GM12875 (cell line): ENCODE measurements around the gene TIE1.

Experiments used
- H3K4me3 ChIP-seq: one replicate; pipeline ENCODE4 v1.5.1; 2011; ENCODE audit warnings: low read depth, low read length, control low read depth
- TF ChIP-seq, protein P1 (sequence below): IDR thresholded peaks from 2 replicates; pipeline ENCODE4 v1.5.1; 2011; ENCODE audit warnings: low read depth, mild to moderate bottlenecking, control low read depth, inconsistent platforms, low read length, moderate library complexity, borderline replicate concordance; ENCODE audit not compliant: insufficient read depth

Gene TIE1

DNA sequence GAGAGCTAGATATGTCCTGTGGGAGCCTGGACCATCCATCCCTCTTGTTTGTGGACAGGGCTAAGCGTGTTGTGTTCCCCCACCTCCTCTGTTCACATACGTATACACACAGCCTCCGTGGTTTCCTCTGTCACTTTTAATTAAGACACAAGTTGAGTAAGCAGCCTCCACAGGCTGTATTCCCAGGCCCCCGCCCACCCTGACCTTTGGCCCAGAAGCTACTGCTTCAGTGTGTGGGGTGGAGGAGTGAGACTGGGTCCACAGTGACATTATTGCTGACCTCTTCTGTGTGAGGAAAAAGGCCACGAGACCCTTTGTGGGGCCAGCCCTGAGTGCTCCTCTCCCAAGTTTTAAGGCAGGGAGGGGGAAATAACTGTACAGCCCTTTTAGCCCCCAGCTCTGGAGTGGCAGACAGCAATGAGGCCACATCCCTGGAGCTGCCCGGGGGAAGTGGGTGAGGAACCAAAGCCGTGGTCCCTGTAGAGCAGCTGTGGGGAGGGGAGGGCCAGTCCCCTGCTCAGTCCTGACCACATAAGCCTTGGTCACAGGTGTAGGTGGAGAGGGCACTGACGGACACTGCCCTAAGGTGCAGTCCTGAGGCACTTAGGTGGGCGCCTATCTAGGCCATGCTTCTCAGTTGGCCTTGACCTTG lies 62.6 kb downstream of the TIE1 start:
- TF ChIP-seq, protein P1, sequence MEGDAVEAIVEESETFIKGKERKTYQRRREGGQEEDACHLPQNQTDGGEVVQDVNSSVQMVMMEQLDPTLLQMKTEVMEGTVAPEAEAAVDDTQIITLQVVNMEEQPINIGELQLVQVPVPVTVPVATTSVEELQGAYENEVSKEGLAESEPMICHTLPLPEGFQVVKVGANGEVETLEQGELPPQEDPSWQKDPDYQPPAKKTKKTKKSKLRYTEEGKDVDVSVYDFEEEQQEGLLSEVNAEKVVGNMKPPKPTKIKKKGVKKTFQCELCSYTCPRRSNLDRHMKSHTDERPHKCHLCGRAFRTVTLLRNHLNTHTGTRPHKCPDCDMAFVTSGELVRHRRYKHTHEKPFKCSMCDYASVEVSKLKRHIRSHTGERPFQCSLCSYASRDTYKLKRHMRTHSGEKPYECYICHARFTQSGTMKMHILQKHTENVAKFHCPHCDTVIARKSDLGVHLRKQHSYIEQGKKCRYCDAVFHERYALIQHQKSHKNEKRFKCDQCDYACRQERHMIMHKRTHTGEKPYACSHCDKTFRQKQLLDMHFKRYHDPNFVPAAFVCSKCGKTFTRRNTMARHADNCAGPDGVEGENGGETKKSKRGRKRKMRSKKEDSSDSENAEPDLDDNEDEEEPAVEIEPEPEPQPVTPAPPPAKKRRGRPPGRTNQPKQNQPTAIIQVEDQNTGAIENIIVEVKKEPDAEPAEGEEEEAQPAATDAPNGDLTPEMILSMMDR = no peak
- no peak overlapping the region for H3K4me3 ChIP-seq

DNA sequence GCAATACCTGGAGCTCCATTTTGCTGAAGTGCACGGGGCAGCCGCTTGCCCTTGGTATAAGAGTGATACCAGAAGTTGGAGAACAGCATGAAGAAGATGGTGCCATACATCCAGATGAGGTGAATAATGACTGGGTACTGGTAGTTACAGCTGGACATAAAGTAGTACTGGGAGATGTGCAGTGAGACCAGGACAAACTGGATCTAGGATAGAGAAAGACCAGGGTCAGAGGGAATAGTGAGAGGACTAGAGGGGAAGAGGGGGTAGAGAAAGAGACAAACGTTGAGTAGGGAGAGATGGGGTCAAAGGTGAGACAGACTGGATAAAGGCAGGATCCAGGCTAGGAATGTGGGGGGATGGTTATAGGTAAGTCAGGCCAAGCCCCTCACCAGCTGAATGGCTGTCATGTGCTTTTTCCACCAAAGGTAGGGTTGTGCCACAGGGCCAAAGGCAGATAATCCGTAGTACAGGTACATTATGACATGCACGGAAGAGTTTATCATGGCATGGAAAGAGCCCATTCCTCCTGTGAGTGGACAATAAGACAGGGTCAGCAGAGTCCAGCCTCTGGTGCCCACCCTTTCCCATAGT lies 63.2 kb downstream of the TIE1 start:
- no peak overlapping the region for H3K4me3 ChIP-seq
- TF ChIP-seq, protein P1 = no peak

DNA sequence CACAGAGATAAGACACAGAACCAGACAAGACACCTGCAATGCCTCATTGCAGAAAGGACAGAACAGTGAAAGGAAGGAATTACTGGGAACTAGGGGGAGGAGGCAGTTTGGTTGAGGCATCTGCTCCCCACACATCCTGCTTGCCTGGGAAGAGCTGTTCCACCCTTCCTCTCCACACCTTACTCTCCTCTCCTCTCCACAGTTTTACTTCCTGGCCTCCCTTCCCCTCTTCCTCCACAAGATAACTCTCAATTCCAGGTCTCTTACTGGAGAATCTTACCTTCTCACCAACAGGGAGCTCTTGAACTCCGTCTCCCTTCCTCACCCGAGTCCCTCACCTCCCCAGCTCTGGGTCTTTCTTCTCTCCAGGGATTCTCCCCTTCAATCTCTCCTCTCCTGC lies 64.9 kb downstream of the TIE1 start:
- TF ChIP-seq, protein P1 = no peak
- no peak overlapping the region for H3K4me3 ChIP-seq

DNA sequence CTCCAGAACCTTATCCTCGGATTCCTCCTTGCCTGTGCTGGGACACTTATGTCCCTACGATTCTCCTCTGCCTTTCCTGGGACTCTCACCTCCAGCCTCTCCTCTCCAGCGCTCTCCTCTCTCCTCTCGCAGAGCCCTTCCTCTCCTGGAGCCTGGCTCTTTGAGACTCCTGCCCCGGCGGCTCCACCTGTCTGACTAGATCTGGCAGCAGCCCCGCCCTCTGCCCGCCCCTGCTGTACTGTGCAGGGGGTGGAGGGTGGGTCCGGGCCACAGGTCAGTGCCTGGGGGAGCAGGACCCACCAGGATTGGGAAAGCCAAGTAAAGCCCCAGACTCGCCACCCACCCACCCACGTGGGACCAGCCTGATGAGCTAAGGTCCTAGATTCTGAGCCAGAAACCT lies 65.4 kb downstream of the TIE1 start:
- peak overlapping the region; percentile 91 for H3K4me3 ChIP-seq
- TF ChIP-seq, protein P1 = no peak

DNA sequence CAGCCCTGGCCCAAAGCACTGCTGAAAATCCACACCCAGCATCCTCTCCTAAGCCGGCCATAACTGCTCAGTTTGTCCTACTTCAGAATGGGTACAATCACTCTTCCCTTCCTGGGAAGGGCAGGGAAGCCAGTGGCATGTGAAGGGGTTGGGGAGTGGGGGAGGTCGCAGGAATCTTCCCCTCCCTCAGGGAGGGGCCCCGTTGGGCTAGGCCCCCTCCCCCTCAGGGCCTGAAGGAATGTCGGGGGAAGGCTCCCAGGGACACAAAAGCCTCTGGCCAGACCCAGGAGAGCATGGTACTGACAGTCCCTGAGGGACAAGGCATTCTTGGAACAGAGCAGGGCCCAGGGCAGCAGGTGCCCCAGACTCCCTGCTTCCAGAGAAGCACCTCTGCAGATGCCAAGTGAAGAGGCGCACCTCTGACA lies 65.8 kb downstream of the TIE1 start:
- H3K4me3 ChIP-seq = peak overlapping the region; percentile 91
- TF ChIP-seq, protein P1 = no peak

DNA sequence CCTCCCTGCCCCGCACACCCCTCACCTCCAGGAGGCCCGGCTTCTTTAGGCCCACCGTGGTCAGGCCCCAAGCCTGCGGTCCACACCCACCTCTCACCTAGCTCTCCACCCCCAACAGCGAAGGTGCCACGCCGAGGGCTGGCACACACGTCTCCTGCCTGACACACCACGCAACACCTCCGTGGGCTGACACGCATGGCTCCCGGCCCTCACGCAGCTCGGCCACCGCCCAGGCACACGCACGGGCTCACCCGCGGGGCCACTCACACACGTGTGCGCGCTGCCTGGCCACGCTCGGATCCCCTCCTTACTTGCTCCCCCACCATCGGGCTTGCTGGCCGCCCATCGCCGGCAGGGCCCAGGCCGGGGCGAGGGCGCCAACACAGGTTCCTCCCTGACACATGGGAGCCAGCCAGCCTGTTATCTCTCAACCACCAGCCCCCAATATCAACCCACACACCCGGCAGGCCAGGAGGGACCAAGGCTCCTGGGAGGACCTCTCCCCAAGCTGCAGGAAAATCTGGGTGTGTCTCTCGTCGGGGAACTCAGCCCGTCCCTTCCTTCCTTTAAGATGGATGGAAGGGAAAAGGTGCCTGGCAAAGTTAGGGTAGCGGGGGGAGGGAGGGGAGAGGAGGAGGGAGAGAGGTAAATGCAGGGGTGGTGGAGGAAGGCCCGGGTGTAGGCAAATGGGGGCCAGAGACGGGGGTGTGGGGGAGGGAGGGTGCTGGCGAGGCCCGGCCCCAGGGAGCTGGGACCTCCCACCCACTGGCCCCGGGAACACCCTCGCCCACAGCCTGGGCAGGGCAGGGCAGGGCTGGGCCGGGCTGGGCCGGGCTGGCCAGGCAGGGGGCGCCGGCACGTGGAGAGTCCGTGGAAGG lies 66.5 kb downstream of the TIE1 start:
- TF ChIP-seq, protein P1 = no peak
- H3K4me3 ChIP-seq = peak overlapping the region; percentile 91
